Activated CD4-positive, alpha-beta T cell treated with anti-CD3 and anti-CD28 coated beads for 1 hour (primary cell): Measurements from ENCODE around the gene AK5.

ENCODE experiments used
- DNase-seq: peaks from one replicate; pipeline ENCODE4 v3.0.0-alpha.2; 2020

Gene AK5

DNA sequence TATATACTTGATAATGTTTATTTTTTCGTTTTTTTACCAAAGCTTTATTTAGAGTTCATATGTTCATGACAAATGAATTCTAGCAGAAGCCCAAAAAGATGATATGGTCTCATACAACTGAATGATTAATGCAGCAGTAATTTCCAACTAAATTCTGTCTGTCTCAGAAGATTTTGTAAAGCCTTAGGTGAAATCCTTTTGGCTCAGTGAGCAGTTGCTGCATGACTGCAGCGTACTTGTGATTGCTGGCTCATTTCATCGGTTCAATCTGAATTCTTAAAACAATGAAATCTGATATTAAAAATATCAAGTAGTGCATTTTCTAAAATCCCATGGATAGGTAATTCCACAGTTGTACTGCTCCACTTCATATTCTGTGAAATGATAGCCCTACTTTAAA lies 73.2 kb downstream of the AK5 start:
- no peak for DNase-seq

DNA sequence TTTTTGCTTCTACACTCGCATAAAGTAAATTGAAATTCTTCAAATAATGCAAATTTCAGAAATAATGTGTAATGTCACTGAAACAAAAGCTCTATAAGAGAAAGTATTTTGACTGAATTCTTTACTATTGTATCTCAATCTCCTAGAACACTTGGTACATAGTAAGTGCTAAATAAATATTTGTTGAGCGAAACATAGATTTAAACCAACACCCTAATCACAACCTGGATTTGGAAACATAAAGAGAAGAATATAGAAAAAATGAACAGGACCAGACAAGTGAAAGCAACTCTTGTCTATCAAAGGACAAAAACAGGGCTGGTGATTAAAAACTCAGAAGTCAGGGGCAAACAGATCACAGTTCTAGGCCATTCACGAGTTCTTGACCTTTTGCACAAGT lies 74.3 kb downstream of the AK5 start:
- DNase-seq: no peak

DNA sequence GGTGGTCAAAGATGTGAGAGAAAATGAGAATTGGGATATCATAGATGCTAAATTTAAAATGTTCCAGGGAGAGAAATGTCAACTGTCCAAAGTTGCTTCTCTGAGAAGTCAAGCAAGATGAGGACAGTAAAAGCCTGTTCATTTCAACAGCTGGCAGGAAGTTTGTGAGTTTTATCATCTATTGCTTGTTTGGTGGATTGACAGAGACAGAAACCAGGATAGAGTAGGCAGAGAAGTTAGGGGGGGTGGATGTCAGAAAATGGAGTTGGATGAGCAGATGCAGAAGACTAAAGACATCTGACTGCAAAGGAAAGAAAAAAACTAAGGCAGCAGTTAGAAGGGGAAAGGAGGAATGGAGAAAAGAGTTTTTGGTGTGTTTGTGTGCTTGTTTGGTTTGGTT lies 78.4 kb downstream of the AK5 start:
- no peak for DNase-seq

GRCh38 chr1:77361621-77362020 lies 79.8 kb downstream of the AK5 start:
- DNase-seq: no peak

GRCh38 chr1:77370161-77370560 lies 88.3 kb downstream of the AK5 start:
- DNase-seq: no peak

- DNase-seq: no peak
These were observed 88.9 kb downstream of the AK5 start for GRCh38 chr1:77370583-77371306.

DNA sequence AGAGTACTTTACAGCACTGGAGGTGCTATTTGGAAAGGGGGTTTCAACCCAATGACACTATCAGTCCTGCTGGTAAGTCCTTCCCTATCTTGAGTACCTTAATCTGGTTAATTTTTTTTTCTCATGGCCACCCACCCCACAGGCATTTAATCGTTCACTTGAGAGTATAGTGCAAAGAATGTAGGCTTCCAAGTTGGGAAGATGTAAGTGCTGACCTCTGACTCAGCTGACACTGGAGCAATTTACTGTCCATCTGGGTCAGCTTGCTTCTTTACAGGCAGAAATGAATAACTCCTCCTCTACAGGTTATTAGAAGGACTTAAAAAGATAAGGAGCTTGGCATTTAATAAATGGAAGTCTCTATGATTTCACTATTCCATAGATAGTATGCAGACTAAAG lies 89.6 kb downstream of the AK5 start:
- DNase-seq: no peak

GRCh38 chr1:77373702-77374101 lies 91.9 kb downstream of the AK5 start:
- DNase-seq: no peak

GRCh38 chr1:77375541-77375940 lies 93.7 kb downstream of the AK5 start:
- DNase-seq: no peak

DNA sequence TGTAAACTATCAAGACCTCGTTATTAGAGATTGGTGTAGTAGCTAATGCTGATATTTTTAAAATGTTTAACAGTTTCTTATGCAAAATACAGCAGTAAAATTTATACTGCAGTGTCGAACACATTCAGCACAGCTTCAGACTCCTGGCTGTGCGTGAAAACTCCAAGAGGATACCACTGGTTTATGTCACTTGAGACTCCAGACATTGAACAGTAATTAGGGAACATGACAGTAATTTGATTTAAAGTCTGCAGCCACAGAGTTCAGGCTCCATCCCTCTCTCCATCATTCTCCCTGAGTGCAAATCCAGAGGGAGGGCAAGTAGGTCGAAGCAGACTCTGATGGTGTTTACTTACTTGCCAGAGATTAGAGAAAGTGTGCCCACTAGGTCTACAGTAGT lies 94.2 kb downstream of the AK5 start:
- no peak for DNase-seq

DNA sequence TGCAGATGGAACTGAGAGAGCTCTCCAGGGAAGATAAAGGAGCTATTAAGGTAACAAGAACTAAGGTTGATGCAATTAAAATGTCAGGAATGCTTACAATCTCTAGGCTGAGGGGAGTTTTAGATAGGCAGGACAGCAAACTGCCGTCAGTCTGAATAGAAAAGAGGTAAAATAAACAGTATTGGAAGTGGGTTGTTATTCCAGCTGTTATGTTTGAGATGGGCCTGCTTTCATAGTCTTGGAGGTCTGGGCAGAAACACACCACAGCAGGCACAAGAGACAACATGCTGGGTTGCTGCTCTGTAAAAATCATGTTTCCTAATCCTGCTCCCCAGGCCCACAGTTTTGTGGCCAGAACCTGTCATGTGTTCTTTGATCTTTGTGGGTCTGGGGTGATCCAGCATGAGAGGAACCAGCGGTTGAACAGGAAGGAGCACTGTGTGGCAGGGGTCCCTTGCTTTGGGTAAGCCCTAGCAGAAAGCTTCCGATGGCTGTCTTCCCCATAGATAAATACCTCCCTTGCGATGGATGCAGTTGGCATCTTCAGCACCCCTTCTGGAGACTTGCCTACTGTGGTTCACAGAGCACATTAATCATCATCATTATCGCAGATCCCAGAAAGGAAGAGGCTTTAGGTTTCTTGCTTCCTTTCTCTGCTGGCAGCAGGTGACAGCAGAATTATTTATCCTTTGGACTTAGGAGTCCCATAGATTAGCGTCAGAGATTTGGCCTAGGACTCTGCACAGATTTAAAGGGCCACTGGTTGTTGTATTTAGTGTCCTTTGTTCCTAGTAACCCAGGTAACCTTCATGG lies 97.1 kb downstream of the AK5 start:
- DNase-seq: no peak

GRCh38 chr1:77382366-77382765 lies 100.5 kb downstream of the AK5 start:
- no peak for DNase-seq

- no peak for DNase-seq
These were observed 101.4 kb downstream of the AK5 start for GRCh38 chr1:77383236-77383635.

- DNase-seq: no peak
These were observed 103.7 kb downstream of the AK5 start for GRCh38 chr1:77385551-77385950.

- no peak for DNase-seq
These were observed 104.5 kb downstream of the AK5 start for GRCh38 chr1:77386276-77386675.

DNA sequence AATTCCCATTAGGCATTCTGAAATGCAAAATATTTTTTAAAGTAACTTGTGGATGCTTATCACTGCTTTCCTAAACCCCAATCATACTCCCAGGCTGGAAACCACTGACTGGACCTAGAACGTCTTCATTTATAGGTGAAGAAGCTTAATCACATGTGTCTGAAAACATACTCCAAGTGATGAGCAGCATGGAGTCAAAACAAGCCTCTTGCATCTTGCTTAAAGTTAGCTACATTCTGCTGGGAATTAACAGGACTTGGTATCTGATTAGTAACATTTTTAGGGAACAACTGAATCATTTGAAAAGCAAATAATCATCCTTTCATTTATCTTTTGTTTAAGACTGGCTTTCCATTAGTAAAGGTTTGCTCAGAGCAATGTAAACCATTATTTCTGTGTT lies 105.7 kb downstream of the AK5 start:
- DNase-seq: no peak

DNA sequence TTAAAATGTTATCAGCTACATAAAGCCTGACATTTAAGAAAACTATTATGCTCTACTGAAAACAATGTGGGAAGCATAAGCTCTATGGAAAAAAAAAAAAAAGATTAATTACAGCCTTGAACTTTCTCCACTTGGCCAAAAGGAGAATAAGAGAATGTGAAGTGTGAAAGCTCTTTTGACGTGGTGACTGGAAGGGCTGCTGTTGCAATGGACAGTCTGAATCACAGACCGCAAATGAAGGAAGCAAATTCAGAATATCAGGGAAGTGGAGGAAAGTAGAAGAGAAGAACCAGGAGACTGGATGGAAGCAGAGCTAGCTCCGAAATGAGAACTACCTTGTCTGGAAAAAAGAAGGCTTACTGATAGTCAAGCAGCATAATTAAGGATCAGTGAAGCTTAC lies 106.8 kb downstream of the AK5 start:
- no peak for DNase-seq

DNA sequence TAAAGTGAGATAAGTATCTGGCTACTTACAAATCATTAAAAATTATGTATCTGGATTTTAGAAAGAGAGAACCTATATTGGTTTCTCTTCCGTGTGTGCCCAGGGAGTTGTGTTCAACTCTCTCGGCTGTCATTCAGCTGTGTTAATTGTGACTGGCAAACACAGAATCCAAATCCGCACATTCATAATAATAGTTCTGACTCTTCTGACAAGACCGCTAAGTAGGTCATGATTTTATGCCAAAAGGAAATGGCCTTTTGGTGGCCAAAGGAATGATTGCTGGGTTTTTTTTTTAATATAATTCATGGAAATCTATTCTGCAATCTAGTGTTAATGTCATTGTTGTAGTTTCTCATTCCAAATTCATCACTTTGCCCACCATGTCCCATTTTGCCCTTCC lies 110.7 kb downstream of the AK5 start:
- DNase-seq: no peak

- DNase-seq: no peak
These were observed 112.3 kb downstream of the AK5 start for GRCh38 chr1:77394166-77394565.

- DNase-seq: no peak
These were observed 113.2 kb downstream of the AK5 start for GRCh38 chr1:77395051-77395450.

DNA sequence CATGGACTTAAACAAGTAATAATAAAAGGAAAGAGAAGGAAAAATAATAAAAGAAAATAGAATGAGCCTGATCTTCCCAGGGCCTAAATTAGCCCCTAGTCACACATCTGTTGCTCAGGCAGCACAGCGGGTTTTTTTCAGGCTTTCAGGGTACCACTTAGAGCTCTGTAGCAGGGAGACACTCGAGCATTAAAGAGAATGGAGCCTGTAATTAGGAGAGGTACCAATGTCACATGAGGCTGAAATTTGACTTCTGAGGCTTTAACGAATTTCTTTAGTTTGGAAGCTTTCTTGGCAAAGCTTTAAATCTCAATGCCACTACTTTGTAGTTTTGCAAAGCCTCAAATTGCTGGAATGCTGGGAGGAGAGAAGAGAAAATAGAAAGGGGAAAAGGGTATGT lies 116.3 kb downstream of the AK5 start:
- no peak for DNase-seq

DNA sequence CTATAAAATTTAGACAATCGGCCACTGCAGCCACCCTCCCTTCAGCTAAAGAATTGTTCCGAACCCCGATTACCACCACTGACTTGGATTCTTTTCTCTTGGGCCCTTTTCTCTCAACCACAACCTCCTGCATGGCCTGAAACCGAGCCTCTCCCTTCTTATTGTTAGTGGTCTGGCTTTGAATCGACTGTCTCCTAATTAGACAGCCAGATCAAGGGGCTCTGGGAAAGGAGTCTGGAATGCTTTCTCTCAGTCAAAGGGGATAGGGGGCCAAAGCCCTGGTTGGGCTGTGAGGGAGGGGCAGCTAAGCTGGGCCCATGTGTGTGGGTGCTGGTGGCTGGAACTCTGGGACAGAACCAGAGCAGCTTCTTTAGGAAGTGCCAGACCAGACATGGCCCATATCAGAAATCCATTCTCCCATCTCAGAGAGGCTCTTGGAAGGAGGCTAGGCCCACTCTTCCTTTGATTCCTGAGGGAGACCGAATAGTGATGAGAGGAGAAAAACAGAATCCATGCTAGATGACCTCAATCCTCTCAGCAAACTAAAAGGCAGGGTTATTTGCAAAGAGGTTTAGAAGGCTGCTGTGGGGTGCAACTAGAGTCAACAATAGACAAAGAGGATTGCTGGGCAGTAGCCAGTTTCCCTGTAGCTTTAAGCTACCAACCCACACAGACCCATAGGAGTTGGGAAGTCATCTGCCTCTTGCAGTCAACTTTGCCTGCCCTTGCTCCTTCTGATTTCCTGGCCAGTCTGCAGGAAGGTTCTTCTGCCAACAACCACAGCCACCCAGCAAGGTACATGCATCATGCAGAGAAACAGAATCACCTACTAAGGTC lies 117.6 kb downstream of the AK5 start:
- no peak for DNase-seq

DNA sequence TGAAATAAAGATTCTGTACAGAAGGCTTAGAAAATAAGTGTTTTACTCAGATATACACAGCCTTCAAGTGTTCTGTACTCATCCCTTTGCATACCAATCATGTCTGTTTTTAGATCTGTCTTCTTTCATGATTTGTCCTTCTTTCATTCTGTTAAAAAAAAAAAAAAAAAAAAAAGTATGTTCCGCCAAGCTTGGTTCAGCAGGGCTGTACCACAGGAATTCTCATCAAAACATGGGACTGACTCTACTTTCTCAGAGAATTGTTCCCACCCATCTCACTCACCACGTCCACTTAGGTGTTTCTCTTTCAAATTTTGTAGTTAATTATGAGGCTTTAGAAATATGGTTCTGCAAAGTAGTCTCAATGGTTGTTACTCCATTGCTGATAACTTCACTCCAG lies 119.0 kb downstream of the AK5 start:
- no peak for DNase-seq

GRCh38 chr1:77401384-77401783 lies 119.6 kb downstream of the AK5 start:
- DNase-seq: no peak
